Chondrocyte (in vitro differentiated cells): ENCODE data around the gene MTHFD1. TPM values are rescaled to one million over a fixed set of nuclear protein-coding genes. Genes with fewer than 3 reads are reported as not detected.
"Not testable (repeated sequence)": the region's sequence is repeated elsewhere in the genome, so short reads cannot be mapped to it uniquely, and the experiment has no call there.

Experiments
- DNase-seq: peaks from one replicate; pipeline ENCODE4 v3.0.0; 2021; ENCODE audit warnings: mixed read lengths, low spot score
- H3K27ac Mint-ChIP-seq: one replicate; pipeline ENCODE4 v1.8.0; 2021; ENCODE audit warnings: mild to moderate bottlenecking, moderate library complexity, mixed read lengths; ENCODE audit not compliant: unreplicated experiment
- H3K27me3 Mint-ChIP-seq: 2 replicates; pipeline ENCODE4 v1.8.0; 2021; ENCODE audit warnings: low read depth, mixed read lengths
- H3K36me3 Mint-ChIP-seq: 2 replicates; pipeline ENCODE4 v1.8.0; 2021; ENCODE audit warnings: low read depth, mixed read lengths
- H3K4me1 Mint-ChIP-seq: 2 replicates; pipeline ENCODE4 v1.8.0; 2021; ENCODE audit warnings: low read depth, mild to moderate bottlenecking, mixed read lengths
- H3K4me3 Mint-ChIP-seq: one replicate; pipeline ENCODE4 v1.8.0; 2021; ENCODE audit warnings: mild to moderate bottlenecking, moderate library complexity, mixed read lengths; ENCODE audit not compliant: unreplicated experiment
- H3K9me3 Mint-ChIP-seq: 2 replicates; pipeline ENCODE4 v1.8.0; 2021; ENCODE audit warnings: low read depth, mixed read lengths
- CTCF ChIP-seq: fragments of 200-600 bp; sonication (generic); IDR thresholded peaks from 2 replicates; pipeline ENCODE4 v1.5.0; 2021; ENCODE audit warnings: antibody characterized with exemption, mild to moderate bottlenecking, moderate library complexity
- total RNA-seq: library from RNA; stranded (reverse); gene quantifications from 3 replicates; pipeline ENCODE4 v1.2.1, GENCODE V29; 2021

The MTHFD1 gene
- total RNA-seq, 1 donor from 2014 or later: 54.2 TPM

- Mint-ChIP-seq H3K27ac (no peak overlapping the region), H3K9me3 (no peaks in the 10 kb centered on the region)
These were observed 38.2 kb upstream of the MTHFD1 start for GRCh38 chr14:64349741-64350490.

GRCh38 chr14:64363265-64363846 is 24.8 kb upstream of the MTHFD1 start:
- no peaks in the 10 kb centered on the region for H3K27me3 Mint-ChIP-seq
- no peak overlapping the region for H3K27ac Mint-ChIP-seq
- H3K4me3 Mint-ChIP-seq: no peak overlapping the region
- H3K36me3 Mint-ChIP-seq: no peaks in the 10 kb centered on the region
- no peaks in the 10 kb centered on the region for H3K4me1 Mint-ChIP-seq
- no peaks in the 10 kb centered on the region for H3K9me3 Mint-ChIP-seq
- TF ChIP-seq CTCF: no peak
- DNase-seq: no peak

More at GRCh38 chr14:64349741-64350490, 38.2 kb upstream of the MTHFD1 start:
- no peak for DNase-seq
- Mint-ChIP-seq H3K4me3 (no peak overlapping the region), H3K36me3 (no peaks in the 10 kb centered on the region), H3K4me1 (no peaks in the 10 kb centered on the region), H3K27me3 (no peaks in the 10 kb centered on the region)
- TF ChIP-seq CTCF: no peak

- no peak for DNase-seq
- no peak for TF ChIP-seq CTCF
- Mint-ChIP-seq H3K4me3 (no peak overlapping the region), H3K9me3 (no peaks in the 10 kb centered on the region), H3K27me3 (no peaks in the 10 kb centered on the region), H3K4me1 (no peaks in the 10 kb centered on the region), H3K36me3 (no peaks in the 10 kb centered on the region), H3K27ac (no peak overlapping the region)
These were observed 23.2 kb upstream of the MTHFD1 start for GRCh38 chr14:64364907-64365306.

- not testable (repeated sequence) for H3K27me3 Mint-ChIP-seq, H3K9me3 Mint-ChIP-seq, H3K4me1 Mint-ChIP-seq, H3K36me3 Mint-ChIP-seq, DNase-seq, H3K4me3 Mint-ChIP-seq, H3K27ac Mint-ChIP-seq
These were observed 22.7 kb upstream of the MTHFD1 start for GRCh38 chr14:64365358-64365889.

GRCh38 chr14:64369201-64369600 is 19.0 kb upstream of the MTHFD1 start:
- Mint-ChIP-seq H3K36me3 (no peaks in the 10 kb centered on the region), H3K27me3 (no peaks in the 10 kb centered on the region), H3K4me1 (no peaks in the 10 kb centered on the region), H3K9me3 (no peaks in the 10 kb centered on the region), H3K27ac (no peak overlapping the region), H3K4me3 (no peak overlapping the region)
- no peak for DNase-seq
- TF ChIP-seq CTCF: no peak
